Measurements from ENCODE around the gene ITK. TPM values are rescaled to one million over a fixed set of nuclear protein-coding genes. Genes with fewer than 3 reads are reported as not detected.

Gene ITK
- total RNA-seq, 4 donors from 2014 or later, result 0.12 to 2.2 (median 0.35) TPM

- in situ Hi-C loops (cut with MboI; ENCODE audit: low sequenced_read_pairs in 4 of 4), result no loop called here
- H3K27ac ChIP-seq, result peak within 1 kb of the TSS in 2 of 4 donors; percentile 28 to 70
Observed at GRCh38 chr5:157265714-157266285, 85.2 kb downstream of the ITK start, which contains the start of gene CYFIP2. TSS of gene CYFIP2 (plus strand) at chr5:157266123. CDS start at chr5:157285362, 19,239 bp downstream.

DNA sequence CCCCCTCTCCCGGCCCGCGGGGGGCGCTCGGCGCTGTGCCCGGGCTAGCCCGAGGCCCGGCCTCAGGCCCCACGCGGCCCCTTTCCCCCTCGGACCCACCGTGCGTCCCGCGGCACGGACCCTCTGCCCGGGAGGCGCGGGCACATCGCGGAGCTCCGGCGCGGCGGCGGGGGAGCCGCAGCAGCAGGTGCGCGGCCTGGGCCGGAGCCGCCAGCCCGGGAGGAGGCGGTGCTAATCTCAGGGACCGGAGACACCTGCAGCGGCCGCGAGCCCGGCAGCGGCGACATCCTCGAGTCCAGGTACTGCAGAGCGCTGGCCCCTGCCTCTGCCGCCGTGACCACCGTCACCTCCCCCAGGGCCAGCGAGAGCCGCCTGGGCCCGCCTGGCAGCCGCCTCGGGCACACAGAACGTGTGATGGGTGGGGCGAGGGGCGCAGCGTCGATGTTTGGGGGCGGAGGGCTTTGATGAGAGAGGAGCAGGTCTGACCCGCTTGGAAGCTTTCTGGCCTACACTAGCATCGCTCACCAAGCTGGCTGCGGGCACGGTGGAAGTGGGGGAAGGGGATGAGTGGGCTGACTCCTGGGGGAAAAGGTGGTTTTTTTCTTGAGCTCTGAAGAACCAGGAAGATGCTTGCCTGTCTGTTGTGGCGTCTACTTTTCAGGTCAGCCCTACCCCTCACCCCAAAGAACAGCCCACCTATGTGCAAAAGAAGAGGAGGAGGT is 85.8 kb downstream of the ITK start:
- no peaks in the 10 kb centered on the region for H3K27me3 ChIP-seq
- peak overlapping the region in 2 of 4 donors; percentile 28 to 70 for H3K27ac ChIP-seq
- TF ChIP-seq POLR2A (IDR thresholded peaks at IDR 0.05) (no peak), CTCF (IDR thresholded peaks at IDR 0.05 in 4 of 5, conservative IDR thresholded peaks at IDR 0.05 in 1 of 5) (no peak)
- in situ Hi-C loops (cut with MboI; ENCODE audit: low sequenced_read_pairs in 4 of 4) (no loop called here), intact Hi-C loops (cut with DNase I; ENCODE audit: low total_unique reads) (no loop called here)
- ATAC-seq (peak; percentile 13 to 49), DNase-seq (no peak)
- H3K9me3 ChIP-seq, result no peaks in the 10 kb centered on the region
- no peaks in the 10 kb centered on the region for H3K36me3 ChIP-seq
- peak overlapping the region; percentile 60 to 77 (median 64) for H3K4me3 ChIP-seq
- peaks cover 8 to 14% of the 10 kb centered on the region in 2 donors for H3K4me1 ChIP-seq

More at GRCh38 chr5:157265714-157266285, 85.2 kb downstream of the ITK start, which contains the start of gene CYFIP2:
- DNase-seq (no peak), ATAC-seq (peak; percentile 48 to 75)
- H3K9me3 ChIP-seq, result no peaks in the 10 kb centered on the region
- no peak for TF ChIP-seq CTCF (IDR thresholded peaks at IDR 0.05 in 4 of 5, conservative IDR thresholded peaks at IDR 0.05 in 1 of 5)
- TF ChIP-seq POLR2A (IDR thresholded peaks at IDR 0.05), result no peak
- peaks cover 8 to 14% of the 10 kb centered on the region in 2 donors for H3K4me1 ChIP-seq
- no peaks in the 10 kb centered on the region for H3K36me3 ChIP-seq
- peak within 1 kb of the TSS; percentile 60 to 77 (median 64) for H3K4me3 ChIP-seq
- no peaks in the 10 kb centered on the region for H3K27me3 ChIP-seq
- intact Hi-C loops (cut with DNase I; ENCODE audit: low total_unique reads), result no loop called here

GRCh38 chr5:157267025-157267424 is 86.4 kb downstream of the ITK start:
- Histone ChIP-seq H3K4me3 (peak overlapping the region in 2 of 4 donors; percentile 61 to 67), H3K27me3 (no peaks in the 10 kb centered on the region), H3K9me3 (no peaks in the 10 kb centered on the region), H3K36me3 (no peaks in the 10 kb centered on the region), H3K27ac (peak overlapping the region in 1 of 4 donors; percentile 70), H3K4me1 (peaks cover 8 to 14% of the 10 kb centered on the region in 2 donors)
- in situ Hi-C loops (cut with MboI; ENCODE audit: low sequenced_read_pairs in 4 of 4) (no loop called here), intact Hi-C loops (cut with DNase I; ENCODE audit: low total_unique reads) (no loop called here)
- no peak for DNase-seq
- ATAC-seq, result peak in 1 of 2 donors; percentile 21
- no peak for TF ChIP-seq CTCF (IDR thresholded peaks at IDR 0.05 in 4 of 5, conservative IDR thresholded peaks at IDR 0.05 in 1 of 5)
- no peak for TF ChIP-seq POLR2A (IDR thresholded peaks at IDR 0.05)

DNA sequence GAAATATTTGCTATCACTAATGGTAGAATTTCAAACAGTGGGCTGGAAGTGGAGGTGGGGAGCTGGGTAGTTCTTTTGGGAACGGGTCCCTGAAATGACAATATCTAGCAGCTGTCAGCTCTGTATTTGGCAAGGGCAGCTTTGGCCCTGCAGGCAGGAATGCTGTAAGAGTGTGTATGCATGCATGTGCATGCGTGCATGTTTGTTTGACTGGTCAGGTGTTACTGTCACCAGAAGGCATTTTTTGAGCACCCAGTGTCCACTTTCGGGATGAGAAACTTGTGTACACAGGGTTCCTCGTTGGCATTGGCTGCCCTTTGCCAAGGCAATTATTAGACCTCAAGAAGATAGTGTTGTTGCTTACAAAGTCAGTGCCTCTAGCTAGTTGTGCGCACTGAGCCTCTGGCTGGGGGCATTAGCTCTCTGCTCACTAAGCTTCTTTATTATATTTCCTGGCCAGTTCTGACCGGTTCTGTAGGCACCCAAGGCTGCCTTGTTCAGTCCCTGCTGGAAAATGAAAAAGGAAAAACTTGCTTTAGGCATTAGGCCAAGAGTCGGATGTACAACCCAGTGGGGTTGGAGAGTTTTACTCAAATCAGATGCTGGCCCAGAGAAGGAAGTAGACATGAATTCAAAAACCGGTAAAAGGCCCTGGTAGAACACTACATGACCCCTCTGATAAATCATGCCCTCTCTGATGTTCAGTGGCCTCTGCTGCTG is 87.3 kb downstream of the ITK start:
- peak in 1 of 2 donors; percentile 17 for DNase-seq

More for the DNA sequence above, 87.3 kb downstream of the ITK start:
- in situ Hi-C loops (cut with MboI; ENCODE audit: low sequenced_read_pairs in 4 of 4), result no loop called here
- no peaks in the 10 kb centered on the region for H3K9me3 ChIP-seq
- ATAC-seq, result peak; percentile 50 to 74
- intact Hi-C loops (cut with DNase I; ENCODE audit: low total_unique reads), result no loop called here
- peak in 1 of 5 experiments; percentile 14 for TF ChIP-seq CTCF (IDR thresholded peaks at IDR 0.05 in 4 of 5, conservative IDR thresholded peaks at IDR 0.05 in 1 of 5)
- TF ChIP-seq POLR2A (IDR thresholded peaks at IDR 0.05), result no peak
- H3K27me3 ChIP-seq, result no peaks in the 10 kb centered on the region
- peaks cover 8 to 14% of the 10 kb centered on the region in 2 donors for H3K4me1 ChIP-seq
- H3K27ac ChIP-seq, result peak overlapping the region in 1 of 4 donors; percentile 73
- no peak overlapping the region for H3K4me3 ChIP-seq
- H3K36me3 ChIP-seq, result no peaks in the 10 kb centered on the region
